Osteocyte (in vitro differentiated cells): Measurements from ENCODE around the gene SAYSD1. TPM values are rescaled to one million over a fixed set of nuclear protein-coding genes. Genes with fewer than 3 reads are reported as not detected.

Source experiments
- DNase-seq: peaks from one replicate; pipeline ENCODE4 v3.0.0; 2021; ENCODE audit warnings: mixed read lengths; ENCODE audit not compliant: unreplicated experiment; ENCODE audit errors: extremely low spot score
- H3K27ac Mint-ChIP-seq: one replicate; pipeline ENCODE4 v1.8.0; 2021; ENCODE audit warnings: mild to moderate bottlenecking, mixed read lengths; ENCODE audit not compliant: unreplicated experiment
- H3K27me3 Mint-ChIP-seq: one replicate; pipeline ENCODE4 v1.8.0; 2021; ENCODE audit warnings: mixed read lengths; ENCODE audit not compliant: unreplicated experiment
- H3K36me3 Mint-ChIP-seq: one replicate; pipeline ENCODE4 v1.8.0; 2021; ENCODE audit warnings: mixed read lengths; ENCODE audit not compliant: unreplicated experiment
- H3K4me1 Mint-ChIP-seq: one replicate; pipeline ENCODE4 v1.8.0; 2021; ENCODE audit warnings: mixed read lengths; ENCODE audit not compliant: unreplicated experiment
- H3K4me3 Mint-ChIP-seq: one replicate; pipeline ENCODE4 v1.8.0; 2021; ENCODE audit warnings: mild to moderate bottlenecking, moderate library complexity, mixed read lengths; ENCODE audit not compliant: unreplicated experiment
- H3K9me3 Mint-ChIP-seq: one replicate; pipeline ENCODE4 v1.8.0; 2021; ENCODE audit warnings: mixed read lengths; ENCODE audit not compliant: unreplicated experiment
- CTCF ChIP-seq: fragments of 200-600 bp; sonication (generic); IDR thresholded peaks from 2 replicates; pipeline ENCODE4 v1.5.0; 2021; ENCODE audit warnings: antibody characterized with exemption, mild to moderate bottlenecking, moderate library complexity
- total RNA-seq: library from RNA; stranded (reverse); gene quantifications from 2 replicates; pipeline ENCODE4 v1.2.1, GENCODE V29; 2021

The SAYSD1 gene
- total RNA-seq, 1 donor from 2014 or later, result 17.6 TPM

- no peak overlapping the region for H3K27ac Mint-ChIP-seq
- H3K36me3 Mint-ChIP-seq, result no peaks in the 10 kb centered on the region
- H3K4me1 Mint-ChIP-seq, result no peaks in the 10 kb centered on the region
- DNase-seq, result no peak
- TF ChIP-seq CTCF, result no peak
- no peak overlapping the region for H3K4me3 Mint-ChIP-seq
- peaks cover 39% of the 10 kb centered on the region for H3K27me3 Mint-ChIP-seq
- no peaks in the 10 kb centered on the region for H3K9me3 Mint-ChIP-seq
Measured at GRCh38 chr6:39152262-39152661, 37.3 kb upstream of the SAYSD1 start.

GRCh38 chr6:39151211-39151610 is 36.2 kb upstream of the SAYSD1 start:
- Mint-ChIP-seq H3K9me3 (no peaks in the 10 kb centered on the region), H3K27ac (no peak overlapping the region), H3K36me3 (no peaks in the 10 kb centered on the region), H3K4me3 (no peak overlapping the region), H3K27me3 (peaks cover 41% of the 10 kb centered on the region), H3K4me1 (no peaks in the 10 kb centered on the region)
- DNase-seq, result no peak
- no peak for TF ChIP-seq CTCF

- Mint-ChIP-seq H3K27ac (no peak overlapping the region), H3K4me1 (no peaks in the 10 kb centered on the region), H3K27me3 (peaks cover 45% of the 10 kb centered on the region), H3K9me3 (no peaks in the 10 kb centered on the region), H3K36me3 (no peaks in the 10 kb centered on the region), H3K4me3 (no peak overlapping the region)
- no peak for TF ChIP-seq CTCF
- no peak for DNase-seq
Measured at GRCh38 chr6:39144481-39145173, 29.6 kb upstream of the SAYSD1 start.

GRCh38 chr6:39143238-39143930 is 28.4 kb upstream of the SAYSD1 start:
- no peak overlapping the region for H3K4me3 Mint-ChIP-seq
- no peak for TF ChIP-seq CTCF
- peaks cover 3% of the 10 kb centered on the region for H3K9me3 Mint-ChIP-seq
- no peak for DNase-seq
- H3K27me3 Mint-ChIP-seq, result peaks cover 34% of the 10 kb centered on the region
- no peak overlapping the region for H3K27ac Mint-ChIP-seq
- no peaks in the 10 kb centered on the region for H3K36me3 Mint-ChIP-seq
- no peaks in the 10 kb centered on the region for H3K4me1 Mint-ChIP-seq

GRCh38 chr6:39140556-39141167 is 25.7 kb upstream of the SAYSD1 start:
- Mint-ChIP-seq H3K4me1 (no peaks in the 10 kb centered on the region), H3K4me3 (no peak overlapping the region), H3K27ac (no peak overlapping the region), H3K9me3 (peaks cover 4% of the 10 kb centered on the region), H3K36me3 (no peaks in the 10 kb centered on the region), H3K27me3 (peaks cover 24% of the 10 kb centered on the region)
- no peak for TF ChIP-seq CTCF
- no peak for DNase-seq
